ENCODE results near the gene CNTF.

Gene CNTF

GRCh38 chr11:58640386-58641023 is 18.0 kb downstream of the CNTF start:
- H3K27ac ChIP-seq (ENCODE audit: insufficient read depth in 1 of 2, low read depth in 1 of 2, low read length in 2 of 2, poor library complexity in 1 of 2, severe bottlenecking in 2 of 2), result peak overlapping the region in 1 of 2 experiments; percentile 8
- peak in 2 of 3 donors; percentile 58 to 76 for DNase-seq

GRCh38 chr11:58641341-58641740 is 18.9 kb downstream of the CNTF start:
- POLR2A ChIA-PET, result no interaction called here
- Histone ChIP-seq H3K4me1 (ENCODE audit: control extremely low read depth in 1 of 4, control insufficient read depth in 4 of 4, insufficient read depth in 4 of 4, low read length in 3 of 4) (peaks cover 3 to 20% (median 17%) of the 10 kb centered on the region in 4 experiments), H3K36me3 (ENCODE audit: control insufficient read depth in 4 of 4, insufficient read depth in 4 of 4, low read length in 3 of 4) (no peaks in the 10 kb centered on the region), H3K4me3 (ENCODE audit: control insufficient read depth in 1 of 7, extremely low read depth in 1 of 7, insufficient read depth in 4 of 7, low read depth in 2 of 7, low read length in 6 of 7) (no peak overlapping the region), H3K9me3 (ENCODE audit: control extremely low read depth in 1 of 5, control insufficient read depth in 4 of 5, insufficient read depth in 2 of 5, low read depth in 1 of 5, low read length in 4 of 5) (peaks cover 0 to 8% (median 6%) of the 10 kb centered on the region in 5 experiments), H3K27ac (ENCODE audit: insufficient read depth in 1 of 2, low read depth in 1 of 2, low read length in 2 of 2, poor library complexity in 1 of 2, severe bottlenecking in 2 of 2) (no peak overlapping the region), H3K27me3 (replicated peaks in 2 of 5; ENCODE audit: control insufficient read depth in 4 of 5, insufficient read depth in 5 of 5, low read length in 4 of 5) (no peaks in the 10 kb centered on the region)
- CTCF ChIA-PET, result interaction anchor here (1.7 to 4.3 kb wide), 2 partner anchors 13 to 65 kb away, joined by 4 to 30 read pairs; no protein-coding TSS in a partner anchor
- no peak for DNase-seq
- 69% methylated on average over 2 of the region's 3 CpGs for WGBS (ENCODE audit: insufficient coverage)

More at GRCh38 chr11:58640386-58641023, 18.0 kb downstream of the CNTF start:
- ChIA-PET CTCF (interaction anchor here (0.7 to 4.3 kb wide), 7 partner anchors 12 to 261 kb away, joined by 3 to 30 read pairs (median 4); no protein-coding TSS in a partner anchor), POLR2A (no interaction called here)
- no peaks in the 10 kb centered on the region for H3K27me3 ChIP-seq (replicated peaks in 2 of 5; ENCODE audit: control insufficient read depth in 4 of 5, insufficient read depth in 5 of 5, low read length in 4 of 5)
- no peak overlapping the region for H3K4me3 ChIP-seq (ENCODE audit: control insufficient read depth in 1 of 7, extremely low read depth in 1 of 7, insufficient read depth in 4 of 7, low read depth in 2 of 7, low read length in 6 of 7)
- peaks cover 3 to 20% (median 17%) of the 10 kb centered on the region in 4 experiments for H3K4me1 ChIP-seq (ENCODE audit: control extremely low read depth in 1 of 4, control insufficient read depth in 4 of 4, insufficient read depth in 4 of 4, low read length in 3 of 4)
- WGBS (ENCODE audit: insufficient coverage), result 0% methylated on average over 1 of the region's 1 CpG
- H3K9me3 ChIP-seq (ENCODE audit: control extremely low read depth in 1 of 5, control insufficient read depth in 4 of 5, insufficient read depth in 2 of 5, low read depth in 1 of 5, low read length in 4 of 5), result peaks cover 0 to 2% (median 2%) of the 10 kb centered on the region in 5 experiments
- H3K36me3 ChIP-seq (ENCODE audit: control insufficient read depth in 4 of 4, insufficient read depth in 4 of 4, low read length in 3 of 4), result no peaks in the 10 kb centered on the region

GRCh38 chr11:58641803-58642581 is 19.5 kb downstream of the CNTF start:
- 91% methylated on average over 5 of the region's 7 CpGs for WGBS (ENCODE audit: insufficient coverage)
- CTCF ChIA-PET, result no interaction called here
- Histone ChIP-seq H3K4me1 (ENCODE audit: control extremely low read depth in 1 of 4, control insufficient read depth in 4 of 4, insufficient read depth in 4 of 4, low read length in 3 of 4) (peaks cover 3 to 20% (median 18%) of the 10 kb centered on the region in 4 experiments), H3K4me3 (ENCODE audit: control insufficient read depth in 1 of 7, extremely low read depth in 1 of 7, insufficient read depth in 4 of 7, low read depth in 2 of 7, low read length in 6 of 7) (no peak overlapping the region), H3K27ac (ENCODE audit: insufficient read depth in 1 of 2, low read depth in 1 of 2, low read length in 2 of 2, poor library complexity in 1 of 2, severe bottlenecking in 2 of 2) (no peak overlapping the region), H3K36me3 (ENCODE audit: control insufficient read depth in 4 of 4, insufficient read depth in 4 of 4, low read length in 3 of 4) (no peaks in the 10 kb centered on the region), H3K9me3 (ENCODE audit: control extremely low read depth in 1 of 5, control insufficient read depth in 4 of 5, insufficient read depth in 2 of 5, low read depth in 1 of 5, low read length in 4 of 5) (peaks cover 0 to 13% (median 6%) of the 10 kb centered on the region in 5 experiments), H3K27me3 (replicated peaks in 2 of 5; ENCODE audit: control insufficient read depth in 4 of 5, insufficient read depth in 5 of 5, low read length in 4 of 5) (no peaks in the 10 kb centered on the region)
- POLR2A ChIA-PET, result no interaction called here
- DNase-seq, result no peak

- Histone ChIP-seq H3K27me3 (replicated peaks in 2 of 5; ENCODE audit: control insufficient read depth in 4 of 5, insufficient read depth in 5 of 5, low read length in 4 of 5) (no peaks in the 10 kb centered on the region), H3K36me3 (ENCODE audit: control insufficient read depth in 4 of 4, insufficient read depth in 4 of 4, low read length in 3 of 4) (no peaks in the 10 kb centered on the region), H3K4me1 (ENCODE audit: control extremely low read depth in 1 of 4, control insufficient read depth in 4 of 4, insufficient read depth in 4 of 4, low read length in 3 of 4) (peaks cover 3 to 7% (median 6%) of the 10 kb centered on the region in 4 experiments), H3K9me3 (ENCODE audit: control extremely low read depth in 1 of 5, control insufficient read depth in 4 of 5, insufficient read depth in 2 of 5, low read depth in 1 of 5, low read length in 4 of 5) (peaks cover 1 to 15% (median 6%) of the 10 kb centered on the region in 5 experiments), H3K27ac (ENCODE audit: insufficient read depth in 1 of 2, low read depth in 1 of 2, low read length in 2 of 2, poor library complexity in 1 of 2, severe bottlenecking in 2 of 2) (no peak overlapping the region), H3K4me3 (ENCODE audit: control insufficient read depth in 1 of 7, extremely low read depth in 1 of 7, insufficient read depth in 4 of 7, low read depth in 2 of 7, low read length in 6 of 7) (no peak overlapping the region)
- CTCF ChIA-PET, result interaction anchor here (0.7 to 3.0 kb wide), 5 partner anchors 8 to 15 kb away, joined by 3 to 12 read pairs (median 7); no protein-coding TSS in a partner anchor
- POLR2A ChIA-PET, result no interaction called here
- no peak for DNase-seq
Measured at GRCh38 chr11:58645854-58646253, 23.4 kb downstream of the CNTF start.

- Histone ChIP-seq H3K27me3 (replicated peaks in 2 of 5; ENCODE audit: control insufficient read depth in 4 of 5, insufficient read depth in 5 of 5, low read length in 4 of 5) (no peaks in the 10 kb centered on the region), H3K9me3 (ENCODE audit: control extremely low read depth in 1 of 5, control insufficient read depth in 4 of 5, insufficient read depth in 2 of 5, low read depth in 1 of 5, low read length in 4 of 5) (peaks cover 3 to 15% (median 6%) of the 10 kb centered on the region in 5 experiments), H3K27ac (ENCODE audit: insufficient read depth in 1 of 2, low read depth in 1 of 2, low read length in 2 of 2, poor library complexity in 1 of 2, severe bottlenecking in 2 of 2) (no peak overlapping the region), H3K36me3 (ENCODE audit: control insufficient read depth in 4 of 4, insufficient read depth in 4 of 4, low read length in 3 of 4) (no peaks in the 10 kb centered on the region), H3K4me3 (ENCODE audit: control insufficient read depth in 1 of 7, extremely low read depth in 1 of 7, insufficient read depth in 4 of 7, low read depth in 2 of 7, low read length in 6 of 7) (no peak overlapping the region), H3K4me1 (ENCODE audit: control extremely low read depth in 1 of 4, control insufficient read depth in 4 of 4, insufficient read depth in 4 of 4, low read length in 3 of 4) (peaks cover 0 to 4% (median 0%) of the 10 kb centered on the region in 4 experiments)
- WGBS (ENCODE audit: insufficient coverage), result 64% methylated on average over 2 of the region's 2 CpGs
- DNase-seq, result no peak
- ChIA-PET POLR2A (no interaction called here), CTCF (interaction anchor here (1.1 to 3.0 kb wide), 5 partner anchors 8 to 255 kb away, joined by 3 to 12 read pairs (median 7); no protein-coding TSS in a partner anchor)
Measured at GRCh38 chr11:58647141-58647699, 24.8 kb downstream of the CNTF start.

GRCh38 chr11:58647866-58648265 is 25.4 kb downstream of the CNTF start:
- Histone ChIP-seq H3K9me3 (ENCODE audit: control extremely low read depth in 1 of 5, control insufficient read depth in 4 of 5, insufficient read depth in 2 of 5, low read depth in 1 of 5, low read length in 4 of 5) (peaks cover 3 to 15% (median 6%) of the 10 kb centered on the region in 5 experiments), H3K27me3 (replicated peaks in 2 of 5; ENCODE audit: control insufficient read depth in 4 of 5, insufficient read depth in 5 of 5, low read length in 4 of 5) (no peaks in the 10 kb centered on the region), H3K4me1 (ENCODE audit: control extremely low read depth in 1 of 4, control insufficient read depth in 4 of 4, insufficient read depth in 4 of 4, low read length in 3 of 4) (peaks cover 0 to 4% (median 0%) of the 10 kb centered on the region in 4 experiments), H3K36me3 (ENCODE audit: control insufficient read depth in 4 of 4, insufficient read depth in 4 of 4, low read length in 3 of 4) (no peaks in the 10 kb centered on the region), H3K27ac (ENCODE audit: insufficient read depth in 1 of 2, low read depth in 1 of 2, low read length in 2 of 2, poor library complexity in 1 of 2, severe bottlenecking in 2 of 2) (no peak overlapping the region), H3K4me3 (ENCODE audit: control insufficient read depth in 1 of 7, extremely low read depth in 1 of 7, insufficient read depth in 4 of 7, low read depth in 2 of 7, low read length in 6 of 7) (no peak overlapping the region)
- CTCF ChIA-PET, result interaction anchor here (1.1 to 3.0 kb wide), 4 partner anchors 8 to 254 kb away, joined by 3 to 12 read pairs (median 4); no protein-coding TSS in a partner anchor
- WGBS (ENCODE audit: insufficient coverage), result no CpG with 5 or more reads among the region's 1 CpG
- POLR2A ChIA-PET, result no interaction called here
- DNase-seq, result no peak
